ENCODE results near the gene PDGFRB.

The PDGFRB gene

GRCh38 chr5:150144246-150144801, 11.3 kb downstream of the PDGFRB start:
- DNase-seq (ENCODE audit: low spot score), result peak; percentile 27

- DNase-seq (ENCODE audit: low spot score), result no peak
These were observed 12.0 kb downstream of the PDGFRB start for GRCh38 chr5:150143350-150144245.

GRCh38 chr5:150142959-150143349, 12.7 kb downstream of the PDGFRB start:
- DNase-seq (ENCODE audit: low spot score), result no peak

- DNase-seq (ENCODE audit: low spot score), result no peak
These were observed 13.3 kb downstream of the PDGFRB start for GRCh38 chr5:150142185-150142958.

GRCh38 chr5:150141544-150142184, 14.0 kb downstream of the PDGFRB start:
- DNase-seq (ENCODE audit: low spot score), result no peak

GRCh38 chr5:150140830-150141229, 14.8 kb downstream of the PDGFRB start:
- DNase-seq (ENCODE audit: low spot score), result no peak

GRCh38 chr5:150139334-150139733, 16.3 kb downstream of the PDGFRB start:
- no peak for DNase-seq (ENCODE audit: low spot score)

GRCh38 chr5:150138551-150139265, 16.9 kb downstream of the PDGFRB start:
- peak; percentile 73 for DNase-seq (ENCODE audit: low spot score)

GRCh38 chr5:150137997-150138396, 17.6 kb downstream of the PDGFRB start:
- no peak for DNase-seq (ENCODE audit: low spot score)

- DNase-seq (ENCODE audit: low spot score), result no peak
These were observed 18.3 kb downstream of the PDGFRB start for GRCh38 chr5:150137168-150137957.

GRCh38 chr5:150136305-150137167, 19.1 kb downstream of the PDGFRB start:
- no peak for DNase-seq (ENCODE audit: low spot score)

GRCh38 chr5:150135557-150136304, 19.9 kb downstream of the PDGFRB start:
- no peak for DNase-seq (ENCODE audit: low spot score)

- DNase-seq (ENCODE audit: low spot score), result no peak
These were observed 21.5 kb downstream of the PDGFRB start for GRCh38 chr5:150134198-150134588.

- DNase-seq (ENCODE audit: low spot score), result no peak
These were observed 22.0 kb downstream of the PDGFRB start for GRCh38 chr5:150133581-150134197.

GRCh38 chr5:150132740-150133139, 22.9 kb downstream of the PDGFRB start:
- no peak for DNase-seq (ENCODE audit: low spot score)

GRCh38 chr5:150131978-150132694, 23.5 kb downstream of the PDGFRB start:
- DNase-seq (ENCODE audit: low spot score), result no peak

- no peak for DNase-seq (ENCODE audit: low spot score)
These were observed 24.2 kb downstream of the PDGFRB start for GRCh38 chr5:150131461-150131860.

GRCh38 chr5:150130493-150130922, 25.1 kb downstream of the PDGFRB start:
- no peak for DNase-seq (ENCODE audit: low spot score)

All from Ammon's horn (tissue), 1 donor.